GM10847 (cell line): Measurements from ENCODE around the gene PTPRS.

Source experiments
- POLR2A ChIP-seq: IDR thresholded peaks from 2 replicates; pipeline ENCODE4 v1.6.1; 2011; ENCODE audit not compliant: insufficient read length; ENCODE audit errors: extremely low read depth

Gene PTPRS

GRCh38 chr19:5340637-5341447, at the start of gene PTPRS:
TSS of gene PTPRS (minus strand) at chr19:5340812. CDS start at chr19:5286140, 54,672 bp downstream.
- no peak for TF ChIP-seq POLR2A

- no peak for TF ChIP-seq POLR2A
These were observed 48.7 kb upstream of the PTPRS start for GRCh38 chr19:5389353-5389752.

GRCh38 chr19:5387472-5387871, 46.9 kb upstream of the PTPRS start:
- no peak for TF ChIP-seq POLR2A

- TF ChIP-seq POLR2A, result no peak
These were observed 46.2 kb upstream of the PTPRS start for GRCh38 chr19:5386841-5387240.

GRCh38 chr19:5380215-5380919, 39.8 kb upstream of the PTPRS start:
- TF ChIP-seq POLR2A, result no peak

GRCh38 chr19:5376928-5377327, 36.3 kb upstream of the PTPRS start:
- TF ChIP-seq POLR2A, result no peak

- TF ChIP-seq POLR2A, result no peak
These were observed 32.1 kb upstream of the PTPRS start for GRCh38 chr19:5372572-5373200.

GRCh38 chr19:5369962-5370367, 29.4 kb upstream of the PTPRS start:
- TF ChIP-seq POLR2A, result no peak

- no peak for TF ChIP-seq POLR2A
These were observed 28.7 kb upstream of the PTPRS start for GRCh38 chr19:5369304-5369703.

GRCh38 chr19:5367530-5368133, 27.0 kb upstream of the PTPRS start:
- TF ChIP-seq POLR2A, result no peak

GRCh38 chr19:5365905-5366304, 25.3 kb upstream of the PTPRS start:
- no peak for TF ChIP-seq POLR2A

- no peak for TF ChIP-seq POLR2A
These were observed 24.1 kb upstream of the PTPRS start for GRCh38 chr19:5364674-5365073.

GRCh38 chr19:5361407-5361806, 20.8 kb upstream of the PTPRS start:
- TF ChIP-seq POLR2A, result no peak

- no peak for TF ChIP-seq POLR2A
These were observed 19.6 kb upstream of the PTPRS start for GRCh38 chr19:5360003-5360780.
